LNCaP clone FGC (cell line): ENCODE results near the gene SHROOM3.
A peak's percentile ranks its signal among the peaks of the same experiment; 100 is the strongest.

ENCODE experiments used
- DNase-seq: peaks from one replicate; pipeline ENCODE4 v3.0.0-alpha.2; 2011; ENCODE audit warnings: low read depth
- H3K4me3 ChIP-seq: 2 replicates; pipeline ENCODE4 v1.5.1; 2011; ENCODE audit warnings: mild to moderate bottlenecking, low read depth, low read length, control low read depth
- TF ChIP-seq, protein P1 (sequence below): IDR thresholded peaks from 2 replicates; pipeline ENCODE4 v1.5.1; 2012; ENCODE audit warnings: mild to moderate bottlenecking; ENCODE audit not compliant: control insufficient read depth, insufficient read depth; ENCODE audit errors: extremely low read depth

SHROOM3 gene

GRCh38 chr4:76677571-76678326 is 242.7 kb downstream of the SHROOM3 start:
- peak overlapping the region; percentile 24; the same call in 1 of the 2 replicates for H3K4me3 ChIP-seq
- TF ChIP-seq, protein P1, sequence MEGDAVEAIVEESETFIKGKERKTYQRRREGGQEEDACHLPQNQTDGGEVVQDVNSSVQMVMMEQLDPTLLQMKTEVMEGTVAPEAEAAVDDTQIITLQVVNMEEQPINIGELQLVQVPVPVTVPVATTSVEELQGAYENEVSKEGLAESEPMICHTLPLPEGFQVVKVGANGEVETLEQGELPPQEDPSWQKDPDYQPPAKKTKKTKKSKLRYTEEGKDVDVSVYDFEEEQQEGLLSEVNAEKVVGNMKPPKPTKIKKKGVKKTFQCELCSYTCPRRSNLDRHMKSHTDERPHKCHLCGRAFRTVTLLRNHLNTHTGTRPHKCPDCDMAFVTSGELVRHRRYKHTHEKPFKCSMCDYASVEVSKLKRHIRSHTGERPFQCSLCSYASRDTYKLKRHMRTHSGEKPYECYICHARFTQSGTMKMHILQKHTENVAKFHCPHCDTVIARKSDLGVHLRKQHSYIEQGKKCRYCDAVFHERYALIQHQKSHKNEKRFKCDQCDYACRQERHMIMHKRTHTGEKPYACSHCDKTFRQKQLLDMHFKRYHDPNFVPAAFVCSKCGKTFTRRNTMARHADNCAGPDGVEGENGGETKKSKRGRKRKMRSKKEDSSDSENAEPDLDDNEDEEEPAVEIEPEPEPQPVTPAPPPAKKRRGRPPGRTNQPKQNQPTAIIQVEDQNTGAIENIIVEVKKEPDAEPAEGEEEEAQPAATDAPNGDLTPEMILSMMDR: no peak
- DNase-seq: peak; percentile 81

GRCh38 chr4:76679691-76680090 is 244.7 kb downstream of the SHROOM3 start:
- TF ChIP-seq, protein P1: no peak
- no peak overlapping the region for H3K4me3 ChIP-seq
- no peak for DNase-seq

GRCh38 chr4:76680952-76681351 is 245.9 kb downstream of the SHROOM3 start:
- H3K4me3 ChIP-seq: no peak overlapping the region
- no peak for DNase-seq
- TF ChIP-seq, protein P1: no peak

GRCh38 chr4:76681996-76682395 is 247.0 kb downstream of the SHROOM3 start:
- no peak overlapping the region for H3K4me3 ChIP-seq
- TF ChIP-seq, protein P1: no peak
- no peak for DNase-seq

DNA sequence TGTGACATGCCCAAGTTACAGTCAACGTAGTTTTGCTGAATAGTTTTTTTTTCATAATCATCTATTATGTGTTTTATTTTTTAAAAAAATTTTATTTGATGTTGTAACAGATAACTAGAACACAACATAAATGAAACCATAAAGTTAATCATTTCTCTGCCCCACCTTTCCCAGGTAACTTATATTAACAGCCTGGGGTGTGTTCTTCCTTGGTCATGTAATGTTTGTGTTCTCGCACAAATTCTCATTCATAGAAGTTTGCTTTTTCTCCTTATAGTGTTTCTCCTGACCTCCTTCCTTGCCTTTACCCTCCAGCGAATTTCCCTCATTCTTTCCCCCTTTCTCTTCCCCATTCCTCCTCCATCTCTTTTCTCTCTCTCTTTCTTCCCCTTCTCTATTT is 248.1 kb downstream of the SHROOM3 start:
- no peak overlapping the region for H3K4me3 ChIP-seq
- TF ChIP-seq, protein P1: no peak
- no peak for DNase-seq

GRCh38 chr4:76687746-76688448 is 252.9 kb downstream of the SHROOM3 start:
- no peak overlapping the region for H3K4me3 ChIP-seq
- TF ChIP-seq, protein P1: no peak
- DNase-seq: no peak
